RKO (cell line): ENCODE data around the gene CORO7.

ENCODE experiments used
- DNase-seq: peaks from one replicate; pipeline ENCODE4 v3.0.0-alpha.2; 2016; ENCODE audit warnings: low spot score

Gene CORO7

DNA sequence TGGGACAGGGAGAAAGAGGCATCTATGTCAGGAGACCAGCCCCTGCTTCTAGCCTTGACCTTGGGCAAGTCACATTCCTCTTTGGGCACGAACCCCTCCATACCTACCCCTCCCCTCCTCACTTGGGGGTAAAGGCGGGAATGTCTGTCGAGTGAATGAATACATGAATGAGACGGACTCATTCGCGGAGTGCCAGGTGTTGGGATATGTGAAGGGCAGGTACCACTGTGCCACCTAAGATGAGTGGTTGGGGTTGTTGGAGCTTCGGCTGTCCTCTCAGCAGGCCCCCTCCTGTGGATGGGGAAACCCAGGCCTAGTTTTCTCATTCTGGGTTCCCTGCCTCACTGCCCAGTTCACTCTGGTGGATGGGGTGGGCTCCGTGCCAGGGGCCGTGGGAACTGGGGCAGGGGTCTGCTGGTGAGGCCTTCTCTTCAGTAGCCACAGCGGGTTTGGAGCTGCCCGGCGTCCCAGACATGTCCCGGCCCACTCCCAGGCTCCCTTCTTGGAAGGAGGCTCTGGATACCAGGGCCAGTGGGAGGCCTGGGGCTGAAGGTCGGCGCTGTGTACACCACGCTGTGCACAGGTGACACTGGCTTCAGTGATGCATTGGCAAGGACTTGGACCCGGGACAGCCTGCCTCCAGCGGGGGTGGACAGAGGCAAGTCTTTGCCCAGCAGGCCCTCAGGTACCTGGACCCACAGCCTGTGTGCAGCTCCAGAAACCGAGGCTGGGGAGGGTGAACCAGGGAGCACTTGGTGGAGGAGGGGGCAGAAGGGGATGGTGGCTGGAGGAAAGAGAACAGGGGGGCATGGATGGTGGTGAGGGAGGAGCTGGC, 94.9 kb downstream of the CORO7 start:
- no peak for DNase-seq

DNA sequence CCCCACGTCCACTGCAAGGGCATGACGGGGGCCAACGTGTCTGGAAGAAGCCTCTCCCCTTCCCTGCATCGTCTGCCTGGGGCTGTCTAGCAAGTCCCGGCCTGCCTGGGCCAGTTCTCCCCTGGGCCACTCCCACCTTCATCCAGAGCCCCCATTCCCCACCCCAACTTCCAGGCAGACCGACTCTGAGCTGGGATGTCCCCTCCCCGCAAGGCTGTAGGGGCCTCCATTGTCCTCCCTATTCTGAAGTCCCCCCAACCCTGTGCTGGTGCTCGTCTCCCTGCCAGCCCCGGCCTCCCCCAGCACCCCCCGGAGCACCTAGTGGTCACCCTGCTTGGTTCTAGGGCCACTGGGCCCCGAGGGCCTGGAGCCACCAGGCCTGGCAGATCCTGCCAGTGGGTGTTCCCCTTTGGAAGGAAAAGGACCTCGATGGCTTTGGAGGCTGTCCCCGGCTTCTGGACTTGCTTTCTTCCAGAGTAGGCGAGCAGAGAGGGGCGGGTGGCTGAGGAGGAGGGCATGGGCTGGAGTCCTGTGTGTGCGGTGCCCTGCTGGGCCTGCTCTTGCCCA, 95.7 kb downstream of the CORO7 start:
- no peak for DNase-seq

DNA sequence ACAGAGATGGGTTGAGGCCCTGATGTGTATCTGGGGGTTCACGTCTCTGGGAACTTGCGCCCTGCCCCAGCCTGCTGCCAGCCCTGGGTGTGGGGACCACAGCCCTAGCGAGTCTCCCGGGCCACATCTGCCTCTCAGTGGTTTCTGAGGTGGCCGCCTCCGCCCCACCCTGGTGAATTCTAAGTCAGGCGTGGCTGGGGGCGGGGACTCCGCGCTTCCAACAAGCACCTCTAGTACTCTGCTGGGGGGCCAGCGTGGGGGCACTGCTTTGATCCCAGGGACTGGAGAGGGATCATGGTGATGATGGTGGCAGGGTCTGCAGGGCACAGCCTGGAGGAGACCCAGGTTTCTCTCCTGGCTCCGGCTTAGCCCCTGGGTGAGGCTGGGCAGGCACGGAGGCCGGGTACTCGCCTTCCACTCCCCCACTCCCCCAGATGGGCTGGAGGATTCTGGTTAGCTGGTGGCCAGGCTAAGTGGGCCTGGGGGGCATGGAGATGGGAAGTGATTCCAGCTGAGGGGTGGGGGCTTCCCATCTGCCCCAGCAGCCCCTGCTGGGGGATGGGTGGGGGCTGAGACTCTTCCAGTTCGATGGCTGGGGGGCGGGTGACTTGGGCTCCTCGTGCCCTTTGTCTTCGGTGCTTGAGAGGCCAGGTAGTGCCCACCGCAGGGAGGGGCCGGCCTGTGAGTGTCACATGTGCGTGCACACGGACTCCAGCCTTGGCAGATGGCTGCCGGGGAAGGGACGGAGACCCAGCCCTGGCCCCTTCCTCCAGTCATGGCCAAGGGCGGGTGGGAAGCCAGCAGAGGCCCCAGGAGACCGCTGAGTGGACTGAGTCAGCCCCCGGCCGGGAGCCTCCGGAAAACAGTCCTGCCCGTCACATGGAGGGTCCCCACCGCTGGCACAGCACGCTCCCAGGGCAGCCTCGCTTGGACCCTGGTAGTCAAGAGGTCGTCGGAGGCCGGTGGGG, 96.7 kb downstream of the CORO7 start:
- DNase-seq: no peak

GRCh38 chr16:4318967-4319366, 97.4 kb downstream of the CORO7 start:
- no peak for DNase-seq

DNA sequence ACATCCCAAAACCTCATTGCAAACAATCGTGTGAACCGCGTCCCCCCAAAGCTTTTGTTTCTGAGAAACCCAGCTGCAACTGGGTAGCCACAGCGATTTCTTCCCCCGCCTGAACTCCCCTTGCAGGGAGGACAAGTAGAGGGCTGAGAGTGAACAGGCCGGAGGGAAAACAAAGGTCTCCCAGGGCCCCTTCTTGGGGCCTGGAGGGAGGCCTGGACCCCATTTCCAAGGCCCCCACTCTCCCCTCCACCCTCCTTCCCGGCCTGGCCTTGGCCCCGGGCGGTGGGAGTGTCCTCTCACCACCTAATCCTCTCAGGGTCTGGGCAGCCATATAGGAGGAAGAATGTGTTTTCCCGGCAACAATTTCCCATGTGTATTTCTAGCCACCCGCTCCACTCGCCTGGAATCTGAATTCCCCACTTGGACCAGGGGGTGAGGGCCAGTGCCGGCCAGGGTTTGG, 97.9 kb downstream of the CORO7 start:
- DNase-seq: no peak

DNA sequence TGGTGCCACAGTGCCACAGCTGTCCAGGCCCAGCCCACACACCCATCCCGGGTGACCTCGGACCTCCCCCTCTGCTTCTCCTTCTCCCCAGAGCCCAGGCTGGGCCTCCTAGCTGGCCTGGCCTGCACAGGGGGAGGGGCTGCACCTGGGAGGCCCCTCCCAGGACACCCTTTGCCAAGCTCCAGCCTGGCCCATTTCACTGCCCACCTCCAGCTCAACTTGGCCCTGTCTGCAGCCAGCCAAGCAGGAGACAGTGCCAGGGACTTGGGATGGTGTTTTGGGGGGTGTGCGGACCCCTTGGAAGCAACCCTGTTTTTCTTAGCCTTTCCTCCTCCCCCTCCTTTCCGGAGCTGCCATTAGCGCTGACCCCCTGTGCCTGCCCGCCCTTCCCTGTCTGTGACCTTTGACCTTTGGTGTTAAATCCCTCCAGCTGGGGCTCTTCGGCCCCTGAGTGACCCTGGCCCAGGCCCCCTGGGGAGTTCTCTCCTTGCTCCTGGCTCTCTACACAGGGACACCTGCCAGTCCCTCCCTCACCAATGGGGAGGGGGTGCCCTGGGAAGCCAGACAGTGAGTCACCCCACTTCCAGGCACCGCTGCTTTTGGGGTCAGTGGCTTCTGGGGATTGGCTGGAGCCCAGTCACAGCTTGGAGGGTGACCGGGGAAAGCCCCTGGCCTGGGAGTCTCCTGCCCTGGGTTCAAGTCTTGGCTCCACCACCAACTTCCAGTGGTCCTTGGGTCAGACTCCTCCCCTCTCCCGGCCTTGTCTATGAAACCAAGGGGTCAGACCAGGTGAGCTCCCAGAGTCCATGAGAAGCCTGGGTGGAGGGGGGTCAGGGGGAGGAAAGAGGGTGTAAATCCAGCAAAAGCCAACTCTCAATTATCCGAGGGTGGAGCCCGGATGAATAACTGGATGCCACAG, 98.6 kb downstream of the CORO7 start:
- DNase-seq: no peak

DNA sequence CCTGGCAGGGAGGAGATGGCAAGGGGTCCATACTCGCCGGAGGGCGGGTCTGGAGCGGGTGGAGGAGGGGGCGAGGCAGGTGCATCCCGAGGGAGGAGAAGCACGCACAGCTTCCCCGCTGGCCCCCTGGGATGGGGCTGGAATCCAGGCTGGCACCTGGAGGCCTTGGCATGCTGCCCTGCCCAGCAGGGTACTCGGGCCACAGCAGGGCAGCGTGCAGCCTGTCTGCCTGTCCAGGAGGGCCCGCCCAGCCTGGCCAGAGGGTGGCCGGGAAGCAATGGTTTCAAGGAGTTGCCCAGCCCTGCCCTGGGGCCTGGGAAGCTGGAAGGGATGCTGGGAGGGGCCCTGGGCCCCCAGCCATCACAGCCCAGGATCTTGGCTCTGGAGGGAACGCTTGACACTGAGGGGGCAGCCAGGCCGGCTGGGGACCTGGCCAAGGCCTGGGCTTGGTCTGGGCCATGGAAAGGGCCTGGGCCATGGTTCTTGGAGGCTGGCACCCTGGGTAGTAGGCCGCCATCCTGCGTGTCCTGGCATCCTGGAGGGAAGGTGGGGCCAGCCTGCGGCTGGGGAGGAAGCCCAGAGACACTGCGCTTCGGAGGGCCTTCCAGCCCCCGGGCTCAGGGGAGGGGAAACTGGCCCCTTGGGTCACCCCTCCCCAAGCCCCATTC, 99.4 kb downstream of the CORO7 start:
- peak; percentile 59 for DNase-seq

DNA sequence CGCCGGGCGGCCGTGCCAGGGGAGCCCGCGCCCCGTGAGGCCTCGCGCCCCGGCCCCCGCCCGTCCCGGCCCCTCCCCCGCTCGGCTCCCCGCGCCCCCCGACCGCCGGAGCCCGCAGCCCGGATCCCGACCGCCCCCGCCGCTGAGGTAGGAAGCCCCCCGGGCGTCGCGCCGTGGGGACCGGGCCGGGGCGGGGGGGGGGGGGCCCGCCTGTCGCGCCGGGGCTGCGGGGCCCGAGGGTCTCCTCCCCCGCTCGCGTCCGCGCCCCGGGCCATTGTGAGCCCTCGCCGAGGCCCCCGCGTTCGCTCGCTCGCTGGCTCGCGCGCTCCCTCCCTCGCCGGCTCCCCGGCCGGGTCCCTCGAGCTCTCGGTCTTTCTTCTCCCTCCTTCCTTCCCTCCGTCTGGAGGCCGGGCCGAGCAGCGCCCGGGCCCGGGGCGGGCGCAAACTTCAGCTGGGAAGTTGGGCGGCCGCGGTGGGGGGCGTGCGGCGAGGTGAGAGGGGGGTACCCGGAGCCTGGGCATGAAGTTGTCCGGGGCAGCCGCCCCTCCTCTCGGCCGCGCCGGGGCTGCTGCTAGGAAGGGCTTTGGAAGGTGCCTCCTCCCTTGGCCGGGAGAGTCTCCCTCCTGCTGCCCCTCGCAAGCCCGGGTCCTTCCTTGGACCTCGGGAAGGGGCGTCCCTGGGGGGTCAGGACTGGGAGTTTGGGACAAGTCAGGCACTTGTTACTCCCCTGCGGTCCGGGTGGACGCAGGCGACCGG, 100.1 kb downstream of the CORO7 start:
- no peak for DNase-seq

DNA sequence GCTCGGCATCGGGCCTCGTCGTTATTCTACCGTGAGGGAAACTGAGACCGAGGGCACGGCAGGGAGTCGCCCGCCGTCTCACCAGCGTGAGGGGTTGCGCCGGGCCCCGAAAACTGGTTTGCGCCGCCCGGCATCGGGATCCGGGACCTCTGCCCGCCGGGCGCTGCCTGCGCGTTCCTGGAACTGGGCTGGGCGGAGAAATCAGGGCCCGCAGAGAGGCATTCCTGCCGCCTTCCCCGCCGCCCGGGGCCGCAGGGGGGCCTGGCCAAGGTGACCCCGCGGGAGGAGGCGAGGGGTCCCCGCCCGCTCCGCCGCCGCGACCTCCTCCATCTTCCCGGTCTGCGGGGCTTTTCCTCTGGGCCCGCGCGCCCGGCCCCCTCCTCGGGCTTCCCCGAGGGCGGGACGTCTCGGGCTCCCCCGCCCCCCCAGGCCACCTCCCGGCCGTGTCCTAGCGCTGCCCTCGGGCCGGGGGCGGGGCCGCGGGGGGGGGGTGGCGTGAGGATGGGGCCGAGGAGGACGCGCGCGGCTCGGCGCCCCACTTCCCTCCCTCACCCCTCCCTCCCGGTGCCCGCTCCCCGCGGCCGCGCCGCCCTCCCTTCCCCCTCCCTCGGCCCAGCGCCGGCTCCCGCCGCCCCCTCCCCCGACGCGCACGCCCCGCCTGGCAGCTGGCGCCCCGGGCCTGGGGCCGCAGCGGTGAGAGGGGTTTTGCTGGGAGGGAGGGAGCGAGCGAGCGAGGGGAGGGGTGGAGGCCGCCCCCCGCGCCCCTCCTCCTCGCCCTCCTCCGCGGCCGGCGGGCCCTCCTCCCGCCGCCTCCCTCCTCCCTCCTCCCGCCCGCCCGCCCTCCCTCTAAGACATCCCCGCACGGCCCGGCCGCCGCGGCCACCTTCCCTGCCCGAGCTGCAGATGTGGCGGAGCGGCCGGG, 100.9 kb downstream of the CORO7 start, which contains the start of gene GLIS2:
TSS of gene GLIS2 (plus strand) at position 882 of the 922 bp plus-strand sequence. CDS start 16,214 bp downstream, outside the sequence.
- DNase-seq: peak; percentile 81

DNA sequence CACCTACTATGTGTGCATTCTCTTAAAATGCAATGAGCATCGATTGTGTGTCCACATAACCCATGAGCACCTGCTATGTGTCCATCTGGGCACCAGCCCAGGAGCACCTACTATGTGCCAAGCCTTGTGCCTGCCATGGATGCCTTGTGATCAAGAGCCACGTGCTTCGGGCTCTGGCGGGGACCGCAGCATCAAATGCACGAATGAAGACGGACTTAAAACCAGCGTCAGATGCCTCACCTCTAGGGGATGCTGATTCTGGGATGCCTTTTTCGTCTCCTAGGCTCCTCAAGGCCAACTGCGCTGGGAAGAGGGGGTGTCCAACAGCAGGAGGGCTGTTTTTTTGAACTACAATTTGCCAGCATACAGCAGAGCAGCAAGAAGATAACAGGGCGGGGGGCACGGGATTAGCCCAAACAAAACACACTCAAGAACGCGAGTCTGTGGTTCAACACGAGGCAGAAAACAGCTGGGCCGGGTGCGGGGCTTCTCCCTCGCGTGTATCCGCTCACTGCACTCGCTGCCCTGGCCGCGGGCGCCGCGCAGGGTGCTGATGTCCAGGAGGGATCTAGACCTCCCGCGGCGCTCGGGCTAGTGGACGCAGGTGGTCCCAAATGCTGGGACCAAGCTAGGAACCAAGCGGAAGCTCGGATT, 101.7 kb downstream of the CORO7 start:
- peak; percentile 84 for DNase-seq

DNA sequence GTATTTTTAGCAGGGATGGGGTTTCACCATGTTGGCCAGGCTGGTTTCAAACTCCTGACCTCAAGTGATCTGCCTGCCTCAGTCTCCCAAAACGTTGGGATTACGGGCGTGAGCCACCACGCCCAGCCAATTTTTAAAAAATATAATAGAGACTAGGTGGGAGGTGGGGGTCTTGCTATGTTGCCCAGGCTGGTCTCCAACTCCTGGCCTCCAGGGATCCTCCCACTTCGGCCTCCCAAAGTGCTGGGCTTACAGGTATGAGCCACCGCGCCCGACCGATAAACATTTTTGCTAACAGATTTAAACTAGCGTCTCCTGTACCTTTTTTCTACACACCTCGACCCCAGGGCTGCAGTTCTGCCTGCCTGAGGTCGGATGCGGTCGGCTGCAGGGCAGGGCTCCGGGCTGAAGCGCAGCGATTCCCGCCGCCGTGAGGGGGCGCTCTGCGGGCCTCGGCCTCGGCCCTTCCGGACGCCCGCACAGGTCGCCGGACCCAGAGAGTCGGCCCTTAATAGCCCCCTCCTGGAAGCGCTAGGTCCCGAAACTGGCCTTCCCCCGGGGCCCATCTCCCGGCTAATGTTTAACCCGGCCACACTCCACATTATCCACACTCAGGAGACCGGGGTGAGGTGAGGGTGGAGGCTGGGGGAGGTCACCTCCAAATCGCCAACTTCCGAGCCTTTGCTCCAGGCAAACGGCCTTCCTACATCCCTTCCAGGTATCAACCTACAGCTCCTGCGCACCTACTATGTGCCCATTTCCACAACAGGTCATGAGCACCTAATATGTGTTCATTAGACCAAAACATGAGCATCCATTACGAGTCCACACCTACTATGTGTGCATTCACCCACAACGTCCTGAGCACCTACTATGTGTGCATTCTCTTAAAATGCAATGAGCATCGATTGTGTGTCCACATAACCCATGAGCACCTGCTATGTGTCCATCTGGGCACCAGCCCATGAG, 102.5 kb downstream of the CORO7 start:
- peak; percentile 29 for DNase-seq

GRCh38 chr16:4309833-4310266, 106.5 kb downstream of the CORO7 start:
- DNase-seq: peak; percentile 62

DNA sequence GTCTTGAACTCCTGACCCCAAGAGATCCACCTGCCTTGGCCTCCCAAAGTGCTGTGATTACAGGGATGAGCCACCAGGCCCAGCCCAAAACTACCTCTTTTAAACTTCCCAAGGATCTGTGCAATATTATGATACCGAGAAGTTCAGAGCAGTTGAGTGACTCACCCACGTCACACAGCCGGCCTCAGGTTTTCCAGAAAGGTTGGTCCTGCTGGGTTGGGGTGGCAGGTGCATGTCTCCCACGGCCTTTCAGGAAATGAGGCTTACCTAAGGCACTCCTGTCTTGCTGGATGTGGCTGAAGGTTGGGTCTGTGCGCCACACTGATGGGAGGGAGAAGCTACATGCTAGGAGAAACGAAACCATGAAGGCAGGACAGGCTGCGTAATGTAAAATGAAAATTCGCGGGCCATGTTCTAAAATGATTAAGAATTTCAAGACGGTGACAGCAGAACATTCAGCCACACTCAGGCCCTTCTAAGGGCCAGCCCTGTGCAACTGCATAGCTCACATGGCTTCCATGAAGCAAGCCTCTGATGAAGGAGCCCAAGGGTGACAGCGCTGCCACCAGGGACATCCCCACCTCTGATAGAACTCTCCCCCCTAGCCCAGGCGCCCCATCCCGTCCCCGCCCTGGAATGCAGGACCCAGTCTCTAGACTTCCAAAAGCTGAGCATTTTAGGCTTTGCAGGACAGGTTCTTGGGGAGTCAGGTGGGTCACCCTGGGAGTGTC, 107.1 kb downstream of the CORO7 start:
- DNase-seq: no peak

- DNase-seq: peak; percentile 97
Measured at GRCh38 chr16:4307215-4308037, 109.0 kb downstream of the CORO7 start.

GRCh38 chr16:4306470-4307214, 109.8 kb downstream of the CORO7 start:
- DNase-seq: peak; percentile 50
